GM19438 (cell line): ENCODE results near the gene ADAMTS17.

Source experiments
- ATAC-seq: cut with Tn5 transposase; IDR thresholded peaks from one replicate; pipeline ENCODE4 v1.9.1; 2021; ENCODE audit warnings: low read depth; ENCODE audit not compliant: unreplicated experiment

Gene ADAMTS17

GRCh38 chr15:100175406-100176114 lies 166.2 kb downstream of the ADAMTS17 start:
- ATAC-seq: no peak

GRCh38 chr15:100174904-100175275 lies 166.9 kb downstream of the ADAMTS17 start:
- no peak for ATAC-seq

- no peak for ATAC-seq
Observed at GRCh38 chr15:100174159-100174903, 167.4 kb downstream of the ADAMTS17 start.

- ATAC-seq: no peak
Observed at GRCh38 chr15:100172356-100173024, 169.3 kb downstream of the ADAMTS17 start.

DNA sequence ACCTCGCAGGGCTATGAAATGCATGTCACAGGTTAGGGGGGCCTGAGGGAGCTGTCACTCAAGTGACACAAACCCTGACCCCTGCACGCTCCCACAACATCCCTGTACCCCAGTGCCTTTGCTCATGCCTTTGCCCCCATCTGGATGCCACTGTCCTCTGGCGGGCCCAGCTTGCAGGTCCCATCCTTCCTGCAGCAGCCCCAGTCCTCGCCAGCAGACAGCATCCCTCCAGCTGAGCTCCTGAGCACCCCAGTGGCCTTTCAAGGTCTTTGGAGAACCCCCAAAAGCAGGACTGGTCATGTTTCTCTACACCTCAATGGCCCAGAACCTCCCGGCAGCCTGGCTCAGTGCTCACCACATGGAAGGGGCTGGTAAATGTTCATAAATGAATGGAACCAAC lies 170.4 kb downstream of the ADAMTS17 start:
- ATAC-seq: no peak

DNA sequence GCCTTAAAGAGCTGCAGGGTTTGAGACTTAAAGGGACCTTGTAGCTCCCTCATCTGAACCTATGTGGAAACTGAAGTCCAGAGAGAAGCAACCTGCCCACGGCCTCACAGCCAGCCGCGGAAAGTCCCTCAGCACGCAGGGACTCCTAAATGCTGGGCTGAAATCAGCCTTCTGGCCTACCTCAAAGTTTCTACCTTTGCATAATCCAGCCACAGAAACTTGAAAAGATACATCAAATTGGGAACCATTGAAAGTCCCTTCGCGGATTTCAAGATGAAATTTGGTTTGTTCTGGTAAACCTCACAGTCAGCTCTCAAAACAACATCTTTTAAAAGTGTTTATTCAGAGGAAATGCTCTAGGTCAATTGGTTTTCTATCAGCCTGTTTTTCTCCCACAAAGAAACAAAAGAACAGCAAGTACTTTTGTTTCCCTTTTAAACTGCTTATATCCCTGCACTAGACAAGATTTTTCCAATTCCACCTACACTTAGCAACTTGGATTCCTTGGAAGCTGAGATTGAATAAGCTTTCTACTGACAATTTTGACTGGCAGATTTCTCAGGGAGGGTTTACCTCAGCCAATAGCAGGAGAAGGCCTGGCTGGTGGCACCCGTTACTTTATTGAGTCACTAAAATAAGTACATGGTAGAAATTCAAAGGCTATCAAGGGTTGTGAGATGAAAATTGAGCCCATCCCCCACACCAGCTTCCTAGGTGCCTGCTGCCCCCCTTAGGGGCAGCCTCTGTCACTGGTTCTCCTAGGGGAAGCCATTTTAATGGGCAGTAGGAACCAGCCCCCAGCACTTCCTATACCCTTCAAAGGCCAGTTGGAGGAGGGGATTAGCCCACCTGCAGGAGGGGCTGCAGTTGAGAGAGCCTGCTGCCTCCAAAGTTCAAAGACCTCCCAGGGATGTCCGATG lies 171.2 kb downstream of the ADAMTS17 start:
- peak; percentile 99 for ATAC-seq

DNA sequence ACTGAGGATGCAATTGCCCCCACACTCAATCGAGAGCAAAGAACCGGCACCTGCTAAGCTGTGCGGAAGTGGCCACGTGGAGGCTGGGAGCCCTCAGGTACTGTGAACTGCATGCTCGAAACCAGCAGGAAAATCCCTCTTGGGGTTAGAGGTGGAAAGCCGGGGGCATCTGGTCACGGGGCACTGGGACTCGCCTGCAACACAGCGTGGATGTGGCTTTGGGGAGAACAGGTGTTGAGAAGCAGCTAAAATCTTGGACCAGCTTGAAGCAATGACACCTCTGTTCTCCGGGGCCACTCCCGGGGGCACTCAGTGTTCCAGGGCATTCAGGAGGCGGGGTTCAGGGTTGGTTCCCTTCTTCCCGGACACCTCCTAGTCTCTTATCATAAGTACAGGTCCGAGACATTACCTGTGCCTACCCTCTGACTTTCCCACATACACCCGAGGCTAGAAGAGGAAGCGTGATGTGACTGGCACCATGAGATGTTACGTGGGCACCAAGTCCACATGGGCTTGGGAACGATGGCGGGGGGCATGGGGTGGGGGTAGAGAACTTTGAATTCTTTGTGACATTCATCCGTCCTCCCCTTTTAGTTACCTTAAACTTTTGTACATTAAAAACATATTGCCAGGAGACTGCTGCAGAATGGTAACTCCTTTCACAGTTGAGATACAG lies 172.0 kb downstream of the ADAMTS17 start:
- ATAC-seq: no peak

DNA sequence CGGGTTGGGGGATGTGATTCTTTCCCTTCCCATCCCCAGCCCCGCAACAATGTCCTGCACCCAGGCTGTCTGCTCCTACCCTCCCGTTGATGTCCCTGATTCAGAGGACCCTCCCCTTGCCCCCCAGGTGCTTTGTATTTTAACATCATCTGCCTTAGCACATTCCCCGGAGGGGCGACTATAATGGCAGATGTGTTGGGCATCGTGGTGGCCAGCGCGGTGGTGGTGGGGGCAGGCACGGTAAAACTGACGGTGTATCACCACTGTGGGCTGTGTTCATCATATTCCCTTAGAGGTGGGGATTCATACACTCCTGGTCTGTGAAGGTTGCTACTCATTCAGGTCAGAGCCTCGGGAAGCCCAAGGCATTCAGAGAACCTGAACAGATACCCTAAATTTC lies 173.0 kb downstream of the ADAMTS17 start:
- ATAC-seq: no peak

GRCh38 chr15:100167884-100168375 lies 173.8 kb downstream of the ADAMTS17 start:
- no peak for ATAC-seq

DNA sequence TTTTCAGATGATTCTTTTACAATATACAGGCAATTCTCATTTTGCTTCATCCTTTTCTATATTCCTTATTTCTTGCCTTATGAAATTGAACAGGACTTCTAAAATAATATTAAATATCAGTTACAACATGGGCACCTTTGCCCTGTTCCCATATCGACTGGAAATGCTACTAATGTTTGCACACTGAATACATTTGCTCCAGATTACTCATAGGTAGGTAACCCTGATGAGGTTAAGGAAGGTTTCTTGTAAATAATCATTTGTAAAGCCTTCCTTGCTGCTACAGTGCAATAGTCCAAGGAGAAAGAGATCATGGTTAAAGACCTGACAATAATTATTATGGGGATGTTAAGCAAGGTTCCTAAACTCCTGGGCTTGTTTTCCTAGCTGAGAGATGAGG lies 175.5 kb downstream of the ADAMTS17 start:
- no peak for ATAC-seq

DNA sequence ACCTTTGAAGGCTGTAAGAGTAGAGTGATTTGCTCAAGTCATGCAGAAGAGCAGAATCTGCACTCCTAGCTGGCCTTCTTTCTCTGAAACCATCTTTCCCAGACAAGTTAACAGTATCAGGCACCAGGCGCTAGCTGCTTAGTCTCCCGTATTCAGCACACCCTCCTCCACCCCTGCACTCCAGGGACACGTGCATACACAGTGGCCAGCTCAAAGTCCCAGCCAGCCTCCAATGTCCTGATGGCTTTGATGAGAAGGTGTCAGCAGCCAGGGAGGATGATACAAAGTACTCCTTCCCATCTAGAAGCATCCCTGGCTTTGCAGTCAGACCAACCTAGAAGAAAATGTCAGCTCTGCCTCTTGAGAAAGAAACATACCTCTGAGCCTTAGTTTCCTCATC lies 177.8 kb downstream of the ADAMTS17 start:
- ATAC-seq: no peak

- ATAC-seq: no peak
Observed at GRCh38 chr15:100160953-100161352, 180.8 kb downstream of the ADAMTS17 start.

DNA sequence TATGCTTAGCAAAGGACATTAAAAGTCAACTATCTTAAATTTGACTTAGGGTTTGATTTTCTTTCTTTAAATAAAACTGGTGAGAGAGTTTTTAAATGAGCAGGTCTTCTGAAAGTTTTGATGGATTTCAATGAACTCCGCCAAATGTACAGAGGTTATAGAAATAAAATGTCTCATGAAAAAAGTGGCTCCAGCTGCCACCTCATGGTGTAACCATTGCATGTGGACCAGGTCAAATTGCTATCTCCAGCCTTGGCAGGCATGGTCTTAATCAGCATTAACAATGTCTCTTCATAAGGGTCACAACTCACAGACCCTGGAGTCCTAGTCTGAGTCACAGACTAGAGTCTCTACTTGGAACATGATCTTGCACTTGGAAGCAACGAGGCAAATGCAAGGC lies 182.3 kb downstream of the ADAMTS17 start:
- no peak for ATAC-seq

DNA sequence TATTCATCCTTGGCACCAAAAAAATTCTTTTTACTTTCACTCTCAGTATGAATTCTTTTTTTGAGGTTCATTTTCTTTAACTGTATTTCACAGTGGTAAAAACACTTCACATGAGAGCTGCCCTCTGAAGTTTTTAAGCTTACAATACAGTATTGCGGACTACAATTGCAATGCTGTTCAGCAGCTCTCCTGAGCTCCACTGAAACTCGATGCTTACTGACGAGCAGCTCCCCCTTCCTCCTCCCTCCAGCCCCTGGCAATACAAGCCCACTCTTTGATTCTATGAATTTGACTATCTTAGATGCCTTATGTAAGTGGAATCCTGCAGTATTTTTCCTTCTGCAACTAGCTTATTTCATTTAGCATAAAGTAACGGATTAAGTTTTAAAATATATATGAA lies 183.4 kb downstream of the ADAMTS17 start:
- no peak for ATAC-seq

GRCh38 chr15:100156201-100156600 lies 185.6 kb downstream of the ADAMTS17 start:
- no peak for ATAC-seq

- ATAC-seq: no peak
Observed at GRCh38 chr15:100154338-100154737, 187.4 kb downstream of the ADAMTS17 start.

GRCh38 chr15:100152463-100152862 lies 189.3 kb downstream of the ADAMTS17 start:
- ATAC-seq: no peak

GRCh38 chr15:100150906-100151305 lies 190.9 kb downstream of the ADAMTS17 start:
- no peak for ATAC-seq

DNA sequence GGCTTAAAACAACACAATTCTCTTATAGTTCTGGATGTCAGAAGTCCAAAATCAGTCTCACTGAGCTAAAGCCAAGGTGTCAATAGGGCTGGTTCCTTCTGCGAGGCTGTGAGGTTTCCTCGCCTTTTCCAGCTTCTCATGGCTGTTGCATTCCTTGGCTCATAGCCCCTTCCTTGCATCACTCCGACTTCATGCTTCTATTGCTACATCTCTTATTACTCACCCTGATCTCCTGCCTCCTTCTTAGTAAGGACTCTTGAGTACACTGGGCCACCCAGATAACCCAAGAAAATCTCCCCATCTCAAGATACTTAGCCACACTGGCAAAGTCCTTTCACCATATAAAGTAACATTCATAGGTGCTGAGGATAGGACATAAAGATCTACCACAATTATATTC lies 193.9 kb downstream of the ADAMTS17 start:
- no peak for ATAC-seq

GRCh38 chr15:100143378-100143777 lies 198.4 kb downstream of the ADAMTS17 start:
- ATAC-seq: no peak
